Fibroblast of villous mesenchyme (primary cell): ENCODE data around the gene EFCAB12. TPM values are rescaled to one million over a fixed set of nuclear protein-coding genes. Genes with fewer than 3 reads are reported as not detected.

ENCODE experiments used
- DNase-seq: peaks from one replicate; pipeline ENCODE4 v3.0.0-alpha.2; 2010; ENCODE audit warnings: low read depth
- H3K4me3 ChIP-seq: 2 replicates; pipeline ENCODE4 v1.5.1; 2011; ENCODE audit warnings: low read depth, mild to moderate bottlenecking, low read length
- CTCF ChIP-seq: IDR thresholded peaks from 2 replicates; pipeline ENCODE4 v1.5.1; 2012; ENCODE audit warnings: low read depth, mild to moderate bottlenecking, low read length; ENCODE audit not compliant: insufficient read depth
- small RNA-seq: library from RNA; depleted of rRNA; stranded (forward); fragments of <200 nt; gene quantifications from one replicate; pipeline ENCODE3, GENCODE V24; 2012
- total RNA-seq: library from RNA; depleted of rRNA; stranded (reverse); fragments of >200 nt; gene quantifications from 2 replicates; pipeline ENCODE4 v1.2.3, GENCODE V29; 2012

Gene EFCAB12
- total RNA-seq, 1 donor, result not detected

DNA sequence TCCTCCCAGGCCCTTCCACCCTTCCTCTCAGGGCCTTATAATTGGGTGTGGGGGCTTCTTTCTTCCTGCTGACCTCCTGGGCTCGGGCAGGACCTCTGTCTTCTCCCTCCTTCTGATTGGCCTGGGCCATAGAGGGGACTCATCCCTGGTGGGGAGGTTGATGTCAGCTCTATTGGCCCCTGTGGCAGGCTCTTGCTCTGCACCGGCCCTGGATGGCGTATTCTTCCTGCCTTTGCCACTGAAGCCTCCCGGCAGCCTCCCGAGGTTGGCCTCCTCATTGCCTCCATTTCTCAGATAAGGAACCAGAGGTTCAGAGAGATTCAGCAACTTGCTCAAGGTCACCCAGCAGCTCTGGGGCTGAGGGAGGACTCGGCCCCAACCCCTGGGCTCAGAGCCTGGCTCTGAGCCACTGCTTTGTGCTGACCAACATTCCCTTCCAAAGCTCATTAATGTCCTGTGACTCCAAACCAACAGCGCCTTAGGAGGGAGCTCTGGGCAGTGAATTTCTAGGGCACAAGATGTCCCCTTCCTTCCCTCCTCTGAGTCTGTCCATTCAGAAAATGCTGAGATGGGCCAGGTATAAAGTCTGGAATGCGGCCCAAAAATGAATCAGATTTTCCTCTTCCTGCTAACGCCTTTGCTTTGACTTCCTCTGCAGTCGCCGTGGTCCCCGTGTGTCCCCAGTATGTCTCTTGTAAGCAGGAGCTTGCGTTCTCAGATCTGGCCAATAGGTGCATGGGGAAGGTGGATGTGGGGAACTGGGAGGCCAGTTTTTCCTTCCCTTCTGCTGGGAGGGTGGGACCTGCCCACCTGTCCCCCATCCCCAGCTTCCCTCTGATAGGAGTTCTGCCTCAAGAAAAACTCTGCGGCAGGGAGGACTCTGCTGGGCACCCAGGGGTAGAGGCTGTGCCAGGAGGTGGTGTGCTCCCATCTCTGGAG lies 75.5 kb downstream of the EFCAB12 start:
- DNase-seq, result no peak
- no peak for TF ChIP-seq CTCF
- H3K4me3 ChIP-seq, result no peak overlapping the region

DNA sequence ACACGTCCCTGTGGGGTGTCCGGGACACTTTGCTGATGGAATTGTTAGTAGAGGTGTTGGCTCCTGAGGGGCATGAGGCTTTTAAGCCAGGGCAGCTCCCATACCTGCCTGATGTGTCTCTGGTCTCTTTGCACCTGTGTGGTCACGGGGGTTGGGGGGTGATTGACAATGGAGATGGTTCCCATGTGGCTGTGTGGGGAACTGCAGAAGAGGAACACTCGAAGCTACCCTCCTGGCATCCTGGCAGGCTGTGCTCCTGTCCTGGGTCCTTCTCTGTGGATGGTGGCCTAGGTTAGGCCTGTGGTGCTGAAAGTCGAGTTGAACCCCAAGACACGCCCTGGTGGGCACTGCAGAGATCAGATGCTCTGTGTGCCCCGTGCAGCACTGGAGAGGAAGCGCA lies 76.4 kb downstream of the EFCAB12 start:
- TF ChIP-seq CTCF, result no peak
- no peak for DNase-seq
- H3K4me3 ChIP-seq, result no peak overlapping the region

Small RNA genes lying within 50 kb of the gene (small RNA-seq; reads per million reads assigned to genes)
- not detected for gene SNORA7B

Other genes with a start within 250 kb of the EFCAB12 start
- 197 and 202 TPM in 2 replicates for gene CNBP, start 244.7 kb downstream of the EFCAB12 start, total RNA-seq
- gene COPG1, start 179.0 kb downstream of the EFCAB12 start, total RNA-seq, result 371 and 402 TPM in 2 replicates
- 18.0 and 29.4 TPM in 2 replicates for gene HMCES, start 149.8 kb downstream of the EFCAB12 start, total RNA-seq
- 30.0 and 32.0 TPM in 2 replicates for gene MBD4, start 11.3 kb upstream of the EFCAB12 start, total RNA-seq
- gene IFT122, start 11.6 kb upstream of the EFCAB12 start, total RNA-seq, result 19.9 and 21.3 TPM in 2 replicates
- gene RHO, start 100.0 kb upstream of the EFCAB12 start, total RNA-seq, result not detected in 2 replicates
- gene H1-8, start 114.5 kb upstream of the EFCAB12 start, total RNA-seq, result not detected in 2 replicates
- 91.8 and 97.2 TPM in 2 replicates for gene PLXND1, start 178.0 kb upstream of the EFCAB12 start, total RNA-seq